Cerebellar cortex (tissue), 1 donor: ENCODE results near the gene CRACR2A.

Experiments used
- DNase-seq: peaks from one replicate; pipeline ENCODE4 v3.0.0-alpha.2; 2015; ENCODE audit warnings: low spot score

Gene CRACR2A

DNA sequence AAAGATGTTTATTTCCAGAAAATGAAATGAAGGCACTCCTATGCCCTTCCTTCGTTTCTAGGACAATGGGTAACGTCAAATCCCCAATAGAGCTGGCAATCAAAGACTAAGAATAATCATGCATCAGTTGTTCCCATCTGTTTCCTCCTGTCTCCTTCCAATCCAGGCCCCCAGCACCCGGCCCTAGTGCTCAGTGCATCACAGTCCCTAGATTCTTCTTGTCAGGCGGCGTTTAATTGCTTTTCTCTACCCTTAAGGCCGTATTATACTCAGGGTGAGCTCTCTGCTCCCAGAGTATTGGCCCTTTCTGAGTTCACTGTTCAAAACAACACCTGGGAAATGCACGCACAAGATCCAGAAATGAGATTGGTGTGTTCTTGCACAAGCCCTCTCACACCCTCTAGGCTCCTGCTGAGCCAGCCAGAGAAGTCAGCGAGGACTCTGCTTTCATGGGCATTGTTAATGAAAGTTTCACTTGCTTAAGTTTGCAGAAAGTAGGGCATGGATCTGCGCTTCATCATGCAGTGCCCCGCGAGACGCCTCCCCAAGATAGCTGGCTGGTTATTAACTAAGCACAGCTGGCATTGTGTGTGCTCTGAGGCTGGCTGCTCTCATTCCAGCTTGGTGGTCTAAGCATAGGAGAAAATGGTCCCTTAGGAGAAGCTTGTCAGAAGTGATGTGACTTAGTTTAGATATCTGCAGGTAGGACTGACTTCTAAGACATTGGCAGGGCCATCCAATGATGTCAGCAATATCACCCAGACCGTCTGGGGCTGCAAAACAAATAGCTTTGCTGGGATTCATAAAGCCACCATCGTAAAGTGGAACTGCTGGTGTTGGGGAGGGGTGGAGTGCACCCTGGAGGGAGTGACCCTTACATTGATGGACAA lies 28.7 kb downstream of the CRACR2A start:
- DNase-seq: peak; percentile 12

DNA sequence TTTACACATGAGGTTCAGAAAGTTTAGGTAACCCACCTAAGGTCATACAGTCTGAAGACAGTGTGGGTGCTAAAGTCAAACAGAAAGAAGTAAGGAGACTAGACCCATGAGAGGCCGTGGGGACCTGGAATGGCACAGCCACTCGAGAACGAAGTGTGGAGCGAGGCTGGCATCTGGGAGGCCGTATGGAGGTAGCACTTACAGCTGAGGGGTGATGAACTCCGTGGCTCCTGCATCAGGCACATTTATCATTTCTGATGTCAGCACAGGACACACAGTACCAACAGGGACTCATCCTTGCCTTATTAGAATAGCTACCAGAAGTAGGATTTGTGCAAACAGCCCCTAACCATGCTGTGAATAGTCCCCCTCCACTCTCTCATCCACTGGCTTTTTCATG lies 30.5 kb downstream of the CRACR2A start:
- DNase-seq: no peak

DNA sequence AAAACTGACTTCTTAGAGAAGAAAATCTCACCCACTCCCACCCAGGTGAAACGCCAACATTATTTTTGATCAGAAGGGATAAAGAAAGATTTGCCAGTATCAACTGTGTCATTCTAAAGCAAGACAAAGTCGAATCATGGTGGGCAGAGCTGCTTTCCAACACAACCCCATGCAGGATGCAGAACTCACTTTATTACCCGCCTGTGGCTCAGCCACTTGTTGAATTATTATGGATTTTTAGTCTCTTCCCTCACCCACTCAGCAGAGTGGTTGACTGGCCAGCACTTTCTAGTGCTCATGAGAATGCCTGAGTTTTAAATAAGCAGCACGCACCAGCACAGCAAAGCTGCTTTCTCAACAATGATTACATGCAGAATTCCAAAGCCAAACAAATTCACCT lies 32.1 kb downstream of the CRACR2A start:
- no peak for DNase-seq

DNA sequence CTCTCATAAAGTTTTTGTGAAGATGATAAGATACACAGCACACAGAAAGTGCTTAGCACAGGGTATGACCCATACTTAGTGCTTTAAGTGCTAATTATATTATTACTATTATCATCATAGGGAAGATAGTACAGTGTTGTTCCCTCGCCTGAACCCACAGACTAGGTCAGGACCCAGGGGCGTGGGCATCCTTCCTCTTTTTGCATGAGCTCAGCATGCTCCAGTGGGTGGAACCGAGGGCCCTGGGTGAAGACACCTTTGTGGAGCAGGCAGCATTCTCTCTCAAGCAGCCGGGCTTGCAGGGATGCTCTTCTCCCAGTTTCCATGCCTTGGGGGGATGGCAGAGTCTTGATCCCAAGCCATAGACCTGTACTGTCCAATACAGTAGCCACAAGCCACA lies 34.8 kb downstream of the CRACR2A start:
- DNase-seq: no peak

DNA sequence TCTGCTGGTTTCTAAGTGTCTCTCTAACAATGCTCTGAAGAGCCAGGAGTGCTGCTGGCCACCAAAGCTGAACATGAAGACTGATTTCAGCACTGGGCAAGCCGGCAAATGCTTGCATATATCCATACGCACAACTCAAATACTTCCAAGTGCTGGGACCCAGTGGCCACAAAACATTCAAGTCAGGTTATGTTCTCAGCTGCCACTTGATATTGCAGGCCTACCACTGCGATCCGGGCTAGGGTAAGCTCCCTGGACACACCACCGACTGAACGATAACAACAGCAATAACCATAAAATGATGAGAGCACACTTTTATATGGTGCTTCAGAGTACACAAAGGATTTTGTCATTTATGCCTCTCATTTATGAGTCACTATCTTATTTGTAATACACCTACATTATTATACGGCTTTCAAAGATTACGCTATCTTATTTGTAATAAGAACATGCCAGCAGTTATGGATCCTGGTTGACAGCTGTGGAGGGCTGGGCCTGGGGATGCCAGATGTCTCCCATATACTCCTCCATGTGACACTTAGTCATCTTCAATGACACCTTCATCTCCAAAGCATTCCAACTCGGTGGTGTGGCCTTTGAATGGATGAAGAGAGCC lies 35.5 kb downstream of the CRACR2A start:
- no peak for DNase-seq

DNA sequence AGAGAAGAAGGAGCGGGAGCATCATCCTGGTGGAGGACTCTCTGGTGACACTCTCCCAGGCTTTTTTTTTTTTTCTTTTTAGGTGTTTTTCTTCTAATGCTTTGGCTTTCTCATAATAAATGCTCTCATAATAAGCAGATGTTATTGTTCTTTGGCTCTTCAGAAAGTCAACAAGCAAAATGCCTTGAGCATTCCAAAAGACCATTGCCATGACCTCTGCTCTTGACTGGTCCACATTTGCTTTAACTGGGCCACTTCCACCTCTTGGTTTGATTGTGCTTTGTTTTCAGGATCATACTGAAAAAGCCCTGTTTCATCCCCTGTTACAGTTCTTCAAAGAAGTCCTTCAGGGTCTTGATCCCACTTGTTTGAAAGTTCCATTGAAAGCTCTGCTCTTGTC lies 36.9 kb downstream of the CRACR2A start:
- no peak for DNase-seq

DNA sequence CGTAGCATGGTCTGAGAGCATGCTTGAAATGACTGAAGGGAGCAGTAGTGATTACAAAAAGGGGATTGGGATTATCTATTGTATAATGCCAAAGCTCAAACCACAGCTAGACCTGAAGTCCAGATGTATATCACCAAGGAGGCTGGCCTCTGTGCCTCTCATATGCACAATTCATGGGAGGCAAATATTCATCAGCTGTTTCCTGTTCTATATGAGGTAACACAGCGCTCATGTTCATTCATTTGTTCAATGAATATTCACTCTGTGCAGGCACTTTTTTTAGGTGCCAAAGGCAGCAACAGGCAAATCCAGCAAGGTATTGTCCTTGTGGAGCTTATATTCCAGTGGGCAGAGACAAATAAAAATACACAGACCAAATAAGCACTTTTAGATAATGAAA lies 39.0 kb downstream of the CRACR2A start:
- no peak for DNase-seq

DNA sequence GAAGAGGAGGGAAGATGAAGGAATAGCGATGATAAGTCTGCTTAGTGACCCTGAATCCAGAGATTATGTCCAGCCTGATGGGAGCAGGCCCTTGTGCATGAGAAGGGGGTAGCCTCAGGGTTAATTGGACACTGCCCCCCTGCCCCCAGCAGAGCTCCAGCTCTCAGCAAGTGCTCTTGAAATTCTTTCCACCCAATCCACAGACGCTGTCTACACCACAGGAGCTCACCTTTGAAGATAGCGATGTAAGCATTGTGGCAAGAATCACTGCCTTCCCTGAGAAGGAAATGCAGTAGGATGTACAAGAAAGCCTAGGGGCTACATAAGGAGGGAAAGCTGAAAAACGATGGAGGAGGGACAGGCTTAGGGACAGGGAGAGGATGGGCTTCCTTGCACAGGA lies 39.4 kb downstream of the CRACR2A start:
- no peak for DNase-seq

DNA sequence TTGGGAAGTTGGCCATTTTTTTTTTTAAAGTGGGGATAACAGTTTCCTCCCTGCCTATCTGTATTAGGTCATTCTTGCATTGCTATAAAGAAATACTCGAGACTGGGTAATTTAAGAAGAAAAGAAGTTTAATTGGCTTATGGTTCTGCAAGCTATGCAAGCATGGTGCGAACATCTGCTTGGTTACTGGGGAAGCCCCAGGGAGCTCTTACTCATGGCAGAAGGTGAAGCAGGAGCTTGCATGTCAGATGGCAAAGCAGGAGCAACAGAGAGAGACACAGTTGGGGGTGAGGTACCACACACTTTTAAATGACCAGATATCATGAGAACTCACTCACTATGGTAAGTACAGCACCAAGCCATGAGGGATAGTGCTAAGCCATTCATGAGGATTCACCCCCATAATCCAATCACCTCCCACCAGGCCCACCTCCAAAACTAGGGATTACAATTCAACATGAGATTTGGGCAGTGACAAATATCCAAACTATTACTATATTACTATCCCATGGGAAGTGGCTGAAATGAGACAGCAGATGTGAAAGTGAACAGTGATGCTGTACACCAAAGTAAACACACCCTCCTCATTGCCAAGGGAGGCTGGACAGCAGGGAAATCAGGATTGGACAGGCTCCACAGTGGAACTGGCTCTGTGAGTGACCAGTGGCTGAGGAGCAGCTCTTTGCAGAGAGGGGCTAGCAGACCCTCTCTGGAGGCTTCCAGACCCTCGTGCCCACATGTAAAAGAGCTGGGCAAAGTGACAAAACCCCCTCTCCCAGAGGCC lies 40.5 kb downstream of the CRACR2A start:
- DNase-seq: no peak

DNA sequence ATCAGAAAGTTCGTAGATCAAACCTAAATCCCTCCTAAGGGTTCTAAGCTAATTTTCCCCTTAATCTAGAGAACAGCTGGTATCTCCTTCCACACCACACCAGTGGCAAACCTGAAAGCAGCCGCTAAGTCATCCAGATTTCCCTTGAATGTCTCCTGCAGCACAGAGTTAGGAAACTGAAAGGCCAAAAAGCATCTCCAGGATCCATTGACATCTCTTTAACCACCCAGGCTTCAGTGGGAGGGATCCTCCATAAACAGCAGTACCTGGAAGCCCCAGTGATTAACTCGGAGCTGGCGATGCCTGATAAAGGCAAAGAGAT lies 47.6 kb downstream of the CRACR2A start:
- no peak for DNase-seq

DNA sequence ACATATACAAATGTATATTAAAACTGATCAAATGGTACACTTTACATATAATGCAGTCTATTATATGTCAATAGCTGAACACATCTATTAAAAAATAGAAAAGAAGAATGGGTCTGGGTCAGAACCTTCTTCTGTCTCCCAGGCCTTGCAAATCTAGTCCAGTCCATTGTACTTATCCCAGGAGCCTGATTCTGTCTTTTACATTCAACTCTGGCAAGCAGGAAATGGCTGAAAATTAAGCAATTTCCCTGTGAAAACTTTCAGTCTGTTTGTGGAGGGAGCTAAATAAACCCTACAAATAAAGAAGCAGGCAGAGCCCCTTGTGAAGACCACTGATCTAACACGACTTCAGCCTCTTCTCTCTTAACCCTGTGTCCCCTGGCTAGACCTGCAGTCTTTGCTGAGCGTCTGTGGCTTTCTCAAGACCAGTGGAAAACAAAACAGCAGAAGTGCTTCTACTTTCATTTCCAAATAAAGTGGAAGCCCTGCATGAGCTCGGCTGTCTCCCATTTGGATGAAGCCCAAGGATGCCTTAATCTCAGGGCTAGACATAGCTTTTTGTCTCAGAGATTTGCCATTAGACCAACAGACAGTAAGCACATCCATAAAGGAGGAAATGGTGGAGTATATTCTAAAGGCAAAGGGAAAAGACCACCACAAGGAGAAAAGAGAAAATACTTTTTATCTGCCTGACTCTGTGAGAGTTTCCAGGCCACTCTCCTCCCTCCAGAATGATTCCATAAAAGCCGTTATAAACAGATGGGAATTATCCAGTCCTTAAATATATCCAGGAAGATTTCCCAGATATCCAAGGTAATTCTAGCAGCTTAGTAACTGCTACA lies 48.2 kb downstream of the CRACR2A start:
- DNase-seq: peak; percentile 7

DNA sequence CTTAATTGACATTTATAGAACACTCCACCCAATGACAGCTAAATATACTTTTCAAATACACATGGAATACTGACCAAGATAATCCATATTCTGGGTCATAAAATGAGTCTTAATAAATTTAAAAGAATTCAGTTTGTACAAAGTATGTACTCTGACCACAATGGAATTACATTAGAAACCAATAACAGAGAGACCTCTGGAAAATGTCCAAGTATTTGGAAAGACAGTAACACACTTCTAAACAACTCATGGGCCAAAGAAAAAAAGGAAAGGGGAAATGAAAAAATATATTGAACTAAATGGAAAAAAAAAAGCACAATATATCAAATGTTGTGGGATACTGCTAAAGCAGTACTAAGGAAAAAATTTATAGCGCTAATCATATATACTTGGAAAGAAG lies 52.0 kb downstream of the CRACR2A start:
- DNase-seq: no peak

DNA sequence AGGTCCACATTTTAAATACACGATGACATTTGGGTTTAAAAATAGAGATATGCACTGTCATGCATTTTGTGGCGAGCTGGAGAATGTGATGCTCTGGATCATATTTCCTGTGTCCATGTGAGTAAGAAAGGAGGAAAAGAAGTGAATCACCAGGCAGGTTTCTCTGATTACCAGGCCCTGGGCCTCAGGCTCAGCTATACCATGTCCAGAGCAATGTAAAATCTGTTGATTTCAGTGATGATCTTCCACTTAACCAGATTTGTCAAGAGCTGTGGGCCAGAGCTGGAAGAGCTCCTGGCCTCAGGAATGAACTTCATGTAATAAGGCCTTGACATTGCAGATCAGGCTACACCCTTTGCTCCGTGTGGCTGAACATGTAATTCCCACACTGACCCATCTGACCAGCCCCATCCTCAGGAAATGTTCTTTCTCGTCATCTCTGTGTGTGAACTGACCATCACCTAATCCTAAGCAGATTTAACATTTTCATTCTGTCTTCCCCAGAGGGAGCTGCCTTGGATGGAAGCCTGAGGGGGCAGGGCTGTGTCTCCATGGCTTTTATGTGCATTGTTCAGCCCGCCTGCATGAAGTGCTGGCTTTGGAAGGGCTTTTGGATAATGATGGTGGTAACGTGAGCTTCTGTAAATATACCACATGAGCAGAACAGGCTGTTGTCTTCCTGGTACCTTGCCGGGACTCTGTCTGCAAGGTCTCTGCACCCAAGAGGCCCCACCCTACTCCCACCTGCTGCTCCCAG lies 54.5 kb downstream of the CRACR2A start:
- DNase-seq: no peak

DNA sequence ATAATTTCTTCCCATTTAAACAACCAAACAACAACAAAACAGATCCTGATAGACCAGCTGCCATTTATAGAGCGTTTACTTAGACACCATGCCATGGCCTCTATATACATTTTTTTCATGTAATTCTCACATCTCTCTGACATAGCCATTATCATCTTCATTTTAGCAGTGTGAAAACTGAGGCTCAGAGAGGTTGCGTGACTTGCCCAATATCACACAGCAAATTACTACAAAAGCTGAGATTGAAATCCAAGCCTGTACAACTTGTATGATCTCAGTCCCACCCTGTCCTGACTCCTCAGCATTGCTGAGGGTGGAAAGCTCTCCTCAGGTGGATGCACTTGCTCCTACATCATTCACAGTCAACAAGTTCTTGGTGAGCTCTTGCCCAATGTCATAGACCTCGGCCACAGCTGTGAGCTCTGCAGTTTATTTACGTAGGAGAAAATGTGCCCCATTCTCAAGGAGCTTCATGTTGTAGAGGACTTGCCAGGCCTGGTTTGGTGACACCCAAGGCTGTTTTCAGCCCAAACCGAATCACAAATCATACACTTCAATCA lies 55.5 kb downstream of the CRACR2A start:
- DNase-seq: no peak

DNA sequence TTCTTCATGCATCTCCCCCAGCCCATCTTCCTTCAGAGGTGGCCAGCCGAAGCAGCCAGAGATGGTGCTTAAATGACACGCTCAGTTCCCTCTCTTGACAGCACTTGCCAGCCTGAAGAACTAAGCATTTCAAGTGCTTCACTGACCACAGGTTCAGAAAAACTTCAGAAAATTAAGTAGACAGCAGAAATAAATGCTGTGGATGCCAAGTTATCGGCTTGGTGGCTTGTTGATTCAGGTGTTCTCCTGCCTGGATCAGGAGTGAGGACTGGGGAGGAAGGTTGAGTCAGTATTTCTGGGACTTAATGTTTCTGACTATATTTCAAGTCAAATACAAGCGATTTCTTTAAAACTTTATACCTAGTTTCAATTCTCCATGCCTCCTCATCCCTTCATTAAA lies 58.2 kb downstream of the CRACR2A start:
- DNase-seq: no peak

DNA sequence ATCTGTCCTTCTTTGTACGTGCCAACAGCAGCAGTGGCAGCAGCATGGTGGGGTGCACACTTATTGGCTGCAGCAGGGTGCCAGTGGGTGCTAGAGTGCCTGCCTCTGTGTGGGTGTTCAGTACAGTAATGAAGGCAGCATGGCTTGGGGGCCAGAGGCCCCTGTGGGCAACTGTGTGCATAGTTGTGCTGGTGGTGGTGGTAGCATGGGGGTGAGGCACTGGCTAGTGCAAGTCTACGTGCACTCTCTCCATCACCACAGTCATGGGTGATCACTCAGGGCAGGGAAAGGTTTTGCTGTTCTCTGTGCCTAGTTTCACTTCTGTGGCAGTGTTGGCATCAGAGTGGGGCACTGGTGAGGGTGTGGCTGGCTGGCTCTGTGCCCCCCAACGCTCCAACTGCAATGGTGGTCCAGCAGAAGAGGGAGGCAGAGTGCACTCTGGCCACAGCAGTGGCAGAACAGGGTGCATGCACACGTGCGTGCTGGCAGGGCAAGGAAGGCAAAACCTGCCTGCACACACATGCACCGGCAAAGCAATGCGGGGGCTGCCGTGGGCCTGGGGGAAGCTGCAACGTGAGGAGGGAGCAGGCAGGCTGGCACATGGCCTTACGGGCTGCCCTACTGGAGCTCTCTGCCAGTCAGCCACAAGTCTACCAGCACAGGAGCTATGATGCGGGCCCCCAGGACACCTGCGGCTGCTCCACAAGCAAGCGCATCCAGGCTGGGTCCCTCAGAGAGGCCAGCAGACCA lies 60.1 kb downstream of the CRACR2A start:
- no peak for DNase-seq

DNA sequence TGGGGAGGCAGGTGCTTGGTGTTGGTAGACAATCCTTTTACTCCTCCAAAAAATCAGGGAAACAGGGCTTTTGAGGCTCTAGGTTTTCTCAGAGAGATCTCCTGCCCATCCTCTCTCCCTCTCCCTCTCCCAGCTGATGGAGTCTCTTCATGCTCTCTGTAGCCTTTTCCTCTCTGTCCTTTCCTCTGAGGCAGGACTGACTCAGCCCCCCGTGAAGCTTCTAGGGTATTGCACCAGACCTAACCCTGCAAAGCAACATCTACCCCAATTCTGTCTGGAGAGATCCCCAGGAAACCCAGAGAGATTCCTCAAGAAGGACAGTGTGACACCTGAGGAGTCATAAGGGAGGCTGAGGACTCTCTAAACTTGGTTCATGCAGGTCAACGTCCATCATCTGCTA lies 66.4 kb downstream of the CRACR2A start:
- no peak for DNase-seq

DNA sequence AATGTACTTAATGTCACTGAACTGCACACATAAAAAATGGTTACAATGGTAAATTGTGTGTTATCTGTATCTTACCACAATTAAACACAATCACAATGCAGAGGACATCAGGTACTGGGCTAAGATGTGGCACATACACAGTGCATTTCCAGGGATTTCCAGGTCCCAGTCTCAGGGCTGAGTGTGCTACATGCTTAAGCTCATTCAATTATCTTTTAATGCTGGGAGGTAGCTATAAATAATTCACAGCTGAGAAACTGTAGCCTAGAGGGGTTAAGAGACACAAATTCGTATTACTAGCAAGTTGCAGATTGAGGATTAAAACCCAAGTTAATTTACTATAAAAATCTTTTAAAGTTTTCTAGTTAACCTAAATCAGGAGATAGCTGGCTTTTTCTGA lies 67.1 kb downstream of the CRACR2A start:
- DNase-seq: no peak

DNA sequence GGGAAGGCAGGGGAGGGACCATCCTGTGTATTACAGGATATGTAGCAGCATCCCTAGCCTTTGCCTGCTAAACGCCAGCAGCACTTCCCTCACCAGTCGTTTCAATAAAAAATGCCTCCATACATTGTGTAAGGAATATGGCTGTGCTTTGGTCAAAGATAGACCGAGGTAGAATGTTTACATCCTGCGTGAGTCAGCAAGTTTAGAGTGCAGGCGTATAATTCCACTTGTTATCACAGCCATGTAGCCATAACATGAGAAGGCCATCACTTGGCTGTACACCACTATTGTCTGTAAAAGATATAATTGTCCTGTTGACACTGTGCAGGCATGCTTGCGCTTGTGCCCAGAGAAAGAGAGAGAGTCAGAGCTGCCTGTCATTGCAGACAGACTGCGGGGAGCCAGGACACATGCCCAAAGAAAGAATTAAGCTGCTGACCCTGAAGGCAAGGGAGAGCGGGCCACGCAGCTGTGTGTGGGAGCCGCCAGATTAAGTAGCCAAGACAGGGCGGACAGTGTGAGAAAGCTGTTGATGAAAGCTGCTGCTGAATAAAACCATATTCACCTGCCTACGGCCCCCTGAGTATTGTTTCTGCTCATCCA lies 68.4 kb downstream of the CRACR2A start:
- peak; percentile 6 for DNase-seq

DNA sequence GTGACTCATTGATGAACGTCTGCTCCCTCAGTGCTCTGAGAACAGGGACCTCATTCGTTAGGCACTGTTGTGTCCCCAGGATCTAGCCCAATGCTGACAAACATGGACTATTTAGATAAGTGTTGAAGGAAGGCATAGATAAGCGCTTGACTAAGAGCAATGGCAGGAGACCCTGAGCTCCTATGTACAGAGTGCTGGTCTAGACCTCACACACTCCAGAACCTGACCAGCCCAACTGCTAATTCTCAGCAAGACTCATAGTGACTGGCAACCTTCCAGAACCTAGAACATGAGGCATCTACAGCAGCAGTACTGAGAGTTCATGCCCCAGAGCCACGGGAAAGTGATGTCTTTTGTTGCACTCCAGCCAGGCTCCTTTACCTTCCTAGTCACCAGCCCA lies 69.2 kb downstream of the CRACR2A start:
- peak; percentile 6 for DNase-seq
